Measurements from ENCODE around the gene CNOT6L. TPM values are rescaled to one million over a fixed set of nuclear protein-coding genes. Genes with fewer than 3 reads are reported as not detected.
"Not testable (repeated sequence)": the region's sequence is repeated elsewhere in the genome, so short reads cannot be mapped to it uniquely, and the experiment has no call there.

Gene CNOT6L
- total RNA-seq, 2 donors from 2014 or later, result 32.4 to 56.6 TPM

DNA sequence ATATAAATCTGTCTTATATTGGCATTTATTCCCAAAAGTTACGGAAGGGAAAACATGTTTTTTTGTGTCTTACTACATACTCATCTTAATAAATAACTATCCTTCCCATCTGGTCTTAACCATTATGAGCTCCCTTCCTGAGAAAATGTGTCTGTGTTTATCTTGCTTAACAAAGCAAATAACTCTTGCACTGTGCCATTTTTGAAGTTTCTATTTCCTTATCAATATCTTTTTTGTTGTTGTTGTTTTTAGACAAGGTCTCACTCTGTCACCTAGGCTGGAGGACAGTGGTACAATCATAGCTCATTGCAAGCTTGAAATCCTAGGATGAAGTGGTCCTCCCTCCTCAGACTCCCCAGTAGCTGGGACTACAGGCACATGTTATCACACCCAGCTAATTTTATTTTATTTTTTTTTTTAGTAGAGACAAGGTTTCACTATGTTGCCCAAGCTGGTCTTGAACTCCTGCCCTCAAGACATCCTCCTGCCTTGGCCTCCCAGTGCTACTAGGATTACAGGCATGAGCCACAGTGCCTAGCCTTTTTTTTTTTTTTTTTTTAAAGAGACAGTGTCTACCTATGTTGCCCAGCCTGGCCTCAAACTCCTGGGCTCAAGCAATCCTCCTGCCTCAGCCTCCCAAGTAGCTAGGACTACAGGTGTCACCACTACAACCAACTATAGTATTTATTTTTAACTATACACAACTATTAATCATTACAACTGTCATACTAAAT lies 36.9 kb downstream of the CNOT6L start:
- no peaks in the 10 kb centered on the region for H3K27me3 ChIP-seq
- H3K36me3 ChIP-seq, result no peaks in the 10 kb centered on the region
- no peak overlapping the region for H3K27ac ChIP-seq
- H3K4me3 ChIP-seq, result no peak overlapping the region
- H3K9ac ChIP-seq (ENCODE audit: low read depth in 2 of 2, low read length in 2 of 2), result no peak overlapping the region
- TF ChIP-seq, protein P1, sequence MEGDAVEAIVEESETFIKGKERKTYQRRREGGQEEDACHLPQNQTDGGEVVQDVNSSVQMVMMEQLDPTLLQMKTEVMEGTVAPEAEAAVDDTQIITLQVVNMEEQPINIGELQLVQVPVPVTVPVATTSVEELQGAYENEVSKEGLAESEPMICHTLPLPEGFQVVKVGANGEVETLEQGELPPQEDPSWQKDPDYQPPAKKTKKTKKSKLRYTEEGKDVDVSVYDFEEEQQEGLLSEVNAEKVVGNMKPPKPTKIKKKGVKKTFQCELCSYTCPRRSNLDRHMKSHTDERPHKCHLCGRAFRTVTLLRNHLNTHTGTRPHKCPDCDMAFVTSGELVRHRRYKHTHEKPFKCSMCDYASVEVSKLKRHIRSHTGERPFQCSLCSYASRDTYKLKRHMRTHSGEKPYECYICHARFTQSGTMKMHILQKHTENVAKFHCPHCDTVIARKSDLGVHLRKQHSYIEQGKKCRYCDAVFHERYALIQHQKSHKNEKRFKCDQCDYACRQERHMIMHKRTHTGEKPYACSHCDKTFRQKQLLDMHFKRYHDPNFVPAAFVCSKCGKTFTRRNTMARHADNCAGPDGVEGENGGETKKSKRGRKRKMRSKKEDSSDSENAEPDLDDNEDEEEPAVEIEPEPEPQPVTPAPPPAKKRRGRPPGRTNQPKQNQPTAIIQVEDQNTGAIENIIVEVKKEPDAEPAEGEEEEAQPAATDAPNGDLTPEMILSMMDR (IDR thresholded peaks at IDR 0.05), result no peak
- no peak for DNase-seq
- no peaks in the 10 kb centered on the region for H3K4me1 ChIP-seq
- intact Hi-C loops (cut with DNase I), result no loop called here
- no peaks in the 10 kb centered on the region for H3K9me3 ChIP-seq

DNA sequence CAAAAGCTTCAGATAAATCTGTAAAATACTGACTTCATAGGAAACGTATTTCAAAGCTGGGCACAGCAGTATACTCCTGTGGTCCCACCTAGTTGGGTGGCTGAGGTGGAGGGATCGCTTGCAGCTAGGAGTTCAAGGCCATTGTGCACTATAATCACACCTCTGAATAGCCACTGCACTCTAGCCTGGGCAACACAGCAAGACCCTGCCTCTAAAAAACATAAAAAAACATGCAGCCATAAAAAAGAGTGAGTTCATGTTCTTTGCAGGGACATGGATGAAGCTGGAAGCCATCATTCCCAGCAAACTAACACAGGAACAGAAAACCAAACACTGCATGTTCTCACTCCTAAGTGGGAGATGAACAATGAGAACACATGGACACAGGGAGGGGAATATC lies 38.4 kb downstream of the CNOT6L start:
- H3K27me3 ChIP-seq; DNase-seq; intact Hi-C loops (cut with DNase I); H3K4me1 ChIP-seq; H3K9me3 ChIP-seq; H3K36me3 ChIP-seq; H3K4me3 ChIP-seq; H3K27ac ChIP-seq; H3K9ac ChIP-seq (ENCODE audit: low read depth in 2 of 2, low read length in 2 of 2): not testable (repeated sequence)

DNA sequence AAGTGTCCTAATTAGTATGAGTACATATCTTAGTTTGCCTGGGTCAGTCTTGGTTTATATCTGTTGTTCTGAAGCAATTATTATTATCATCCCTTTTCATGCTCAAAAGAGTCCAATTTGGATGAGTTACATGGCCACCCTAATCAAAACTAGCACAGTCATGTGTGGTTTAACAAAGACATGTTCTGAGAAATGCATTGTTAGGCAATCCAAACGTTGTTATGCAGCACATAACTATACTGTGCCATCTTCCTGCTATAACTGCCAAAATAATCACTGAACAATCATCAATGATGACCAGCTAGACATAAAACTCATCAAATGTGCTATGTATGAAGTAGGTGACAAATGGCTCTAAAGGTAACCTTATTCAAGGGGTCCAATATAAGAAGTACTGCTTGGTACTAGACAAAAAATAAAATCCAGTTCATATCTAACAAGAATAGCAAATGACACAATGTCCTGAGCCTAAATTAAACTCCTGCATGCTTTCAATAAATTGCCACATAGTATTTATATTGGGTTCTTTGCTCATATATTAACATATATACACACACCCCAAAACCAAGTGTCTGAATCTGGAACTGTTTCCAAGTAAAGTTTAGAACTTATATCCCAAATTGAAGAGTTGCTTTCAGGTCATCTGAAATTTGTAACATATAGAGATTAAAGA lies 41.9 kb downstream of the CNOT6L start:
- Histone ChIP-seq H3K36me3 (no peaks in the 10 kb centered on the region), H3K9me3 (no peaks in the 10 kb centered on the region), H3K27me3 (no peaks in the 10 kb centered on the region), H3K4me3 (no peak overlapping the region), H3K27ac (no peak overlapping the region), H3K9ac (ENCODE audit: low read depth in 2 of 2, low read length in 2 of 2) (no peak overlapping the region), H3K4me1 (peaks cover 4% of the 10 kb centered on the region)
- intact Hi-C loops (cut with DNase I), result no loop called here
- no peak for DNase-seq
- TF ChIP-seq, protein P1 (IDR thresholded peaks at IDR 0.05), result no peak

DNA sequence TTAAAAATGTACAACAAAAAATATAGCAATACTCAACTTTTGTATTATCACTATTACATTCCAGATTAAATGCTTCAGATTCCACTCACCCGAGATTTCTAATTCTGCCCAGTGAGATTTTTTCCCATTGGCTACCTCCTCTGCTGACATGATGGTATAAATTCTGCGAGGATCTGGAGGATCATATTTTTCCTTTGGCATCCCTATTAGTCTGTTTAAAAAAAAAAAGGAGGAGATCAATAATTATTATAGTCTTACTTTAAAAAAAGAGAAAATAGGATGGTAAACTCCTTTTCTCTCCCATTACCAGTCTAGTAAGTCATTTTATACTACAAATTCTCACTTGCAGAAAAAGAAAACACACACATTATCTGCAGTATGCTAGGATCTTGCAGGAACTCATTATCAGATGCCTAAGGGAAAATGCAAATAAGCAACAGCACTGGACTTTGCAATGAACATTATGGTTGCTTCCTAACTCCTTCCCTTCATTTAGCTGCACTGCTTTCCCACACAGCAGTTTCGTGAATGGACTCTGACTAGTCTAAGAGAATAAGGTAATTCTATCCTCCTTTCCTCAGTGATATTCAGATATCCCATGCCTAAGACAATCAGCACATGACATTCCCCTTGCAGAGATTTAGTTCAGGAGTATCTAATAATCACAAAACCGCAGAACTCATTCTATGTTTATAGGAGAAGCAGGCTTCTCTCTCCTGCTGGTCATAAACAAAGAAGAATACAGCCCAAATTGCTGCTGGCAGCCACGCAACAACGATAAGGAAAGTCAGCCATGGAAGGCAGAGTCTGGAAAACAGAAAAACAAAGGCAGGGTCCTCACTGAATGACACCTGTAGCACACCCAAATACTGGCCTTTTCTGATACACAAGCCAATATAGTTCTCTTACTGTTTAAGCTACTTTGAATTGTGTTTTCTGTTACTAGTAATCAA lies 42.7 kb downstream of the CNOT6L start:
- H3K36me3 ChIP-seq, result no peaks in the 10 kb centered on the region
- H3K27me3 ChIP-seq, result no peaks in the 10 kb centered on the region
- DNase-seq, result no peak
- H3K4me1 ChIP-seq, result peaks cover 4% of the 10 kb centered on the region
- intact Hi-C loops (cut with DNase I), result no loop called here
- no peak overlapping the region for H3K27ac ChIP-seq
- H3K4me3 ChIP-seq, result no peak overlapping the region
- H3K9ac ChIP-seq (ENCODE audit: low read depth in 2 of 2, low read length in 2 of 2), result no peak overlapping the region
- H3K9me3 ChIP-seq, result no peaks in the 10 kb centered on the region
- TF ChIP-seq, protein P1 (IDR thresholded peaks at IDR 0.05), result no peak

DNA sequence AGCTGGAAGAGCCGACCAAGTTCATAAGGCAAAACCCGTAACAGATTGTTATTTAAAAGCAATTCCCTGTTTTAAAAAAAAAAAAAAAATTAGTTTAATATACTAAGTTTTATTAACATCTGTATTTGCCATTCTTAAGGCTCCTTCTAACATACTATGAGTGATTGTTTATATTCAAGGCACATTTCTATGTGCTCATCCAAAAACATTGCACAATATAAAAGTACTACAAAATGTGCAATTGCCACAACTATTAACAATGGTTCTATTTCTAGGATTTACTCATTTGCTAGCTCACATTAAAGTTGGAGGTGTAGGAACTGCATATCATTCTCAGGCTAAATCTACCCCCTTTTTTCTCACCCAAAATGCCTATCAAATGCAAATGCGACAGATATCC lies 46.1 kb downstream of the CNOT6L start:
- H3K27ac ChIP-seq, result no peak overlapping the region
- H3K9me3 ChIP-seq, result no peaks in the 10 kb centered on the region
- DNase-seq, result no peak
- H3K27me3 ChIP-seq, result no peaks in the 10 kb centered on the region
- no peak overlapping the region for H3K9ac ChIP-seq (ENCODE audit: low read depth in 2 of 2, low read length in 2 of 2)
- no peak overlapping the region for H3K4me3 ChIP-seq
- intact Hi-C loops (cut with DNase I), result no loop called here
- H3K4me1 ChIP-seq, result peaks cover 4% of the 10 kb centered on the region
- TF ChIP-seq, protein P1 (IDR thresholded peaks at IDR 0.05), result no peak
- H3K36me3 ChIP-seq, result no peaks in the 10 kb centered on the region

All from colonic mucosa (tissue), 4 donors.